ENCODE measurements around the gene HDAC11. TPM values are rescaled to one million over a fixed set of nuclear protein-coding genes. Genes with fewer than 3 reads are reported as not detected.

HDAC11 gene
- total and polyA plus RNA-seq, 8 donors = 14.0 to 22.0 (median 20.8) TPM

DNA sequence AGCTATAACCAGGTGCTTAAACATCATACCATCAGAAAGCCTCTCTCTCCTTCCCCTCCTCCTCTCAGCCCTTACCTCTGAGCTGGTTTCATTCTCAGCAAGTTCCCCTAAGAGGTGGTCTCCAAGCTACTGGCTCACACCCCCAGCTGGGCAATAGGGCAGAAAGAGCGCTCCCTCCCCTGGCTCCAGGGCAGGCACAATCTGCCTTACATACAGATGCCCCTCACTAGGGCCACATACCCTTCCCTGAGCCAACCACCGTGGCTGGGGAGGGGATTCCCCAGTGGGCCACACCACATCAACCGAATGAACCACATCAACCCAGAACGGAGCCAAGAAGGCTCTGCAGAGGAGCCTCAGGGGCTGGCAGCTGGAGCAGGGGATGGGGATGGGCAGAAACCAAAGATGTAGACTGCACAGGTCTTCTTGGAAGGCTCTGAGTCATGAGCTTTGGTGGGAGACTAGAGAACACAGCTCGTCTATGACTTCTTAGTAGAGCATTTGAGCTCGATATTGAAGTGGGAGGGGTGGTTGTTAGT lies 64.3 kb downstream of the HDAC11 start:
- intact Hi-C loops (cut with DNase I) = no loop called here
- DNase-seq (no peak), ATAC-seq (peak; percentile 8)
- TF ChIP-seq, protein P1, sequence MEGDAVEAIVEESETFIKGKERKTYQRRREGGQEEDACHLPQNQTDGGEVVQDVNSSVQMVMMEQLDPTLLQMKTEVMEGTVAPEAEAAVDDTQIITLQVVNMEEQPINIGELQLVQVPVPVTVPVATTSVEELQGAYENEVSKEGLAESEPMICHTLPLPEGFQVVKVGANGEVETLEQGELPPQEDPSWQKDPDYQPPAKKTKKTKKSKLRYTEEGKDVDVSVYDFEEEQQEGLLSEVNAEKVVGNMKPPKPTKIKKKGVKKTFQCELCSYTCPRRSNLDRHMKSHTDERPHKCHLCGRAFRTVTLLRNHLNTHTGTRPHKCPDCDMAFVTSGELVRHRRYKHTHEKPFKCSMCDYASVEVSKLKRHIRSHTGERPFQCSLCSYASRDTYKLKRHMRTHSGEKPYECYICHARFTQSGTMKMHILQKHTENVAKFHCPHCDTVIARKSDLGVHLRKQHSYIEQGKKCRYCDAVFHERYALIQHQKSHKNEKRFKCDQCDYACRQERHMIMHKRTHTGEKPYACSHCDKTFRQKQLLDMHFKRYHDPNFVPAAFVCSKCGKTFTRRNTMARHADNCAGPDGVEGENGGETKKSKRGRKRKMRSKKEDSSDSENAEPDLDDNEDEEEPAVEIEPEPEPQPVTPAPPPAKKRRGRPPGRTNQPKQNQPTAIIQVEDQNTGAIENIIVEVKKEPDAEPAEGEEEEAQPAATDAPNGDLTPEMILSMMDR (IDR thresholded peaks at IDR 0.05) = no peak
- Histone ChIP-seq H3K27me3 (peaks cover 0 to 40% of the 10 kb centered on the region in 2 donors), H3K36me3 (no peaks in the 10 kb centered on the region), H3K4me3 (no peak overlapping the region), H3K4me1 (peaks cover 0 to 10% of the 10 kb centered on the region in 2 donors), H3K27ac (no peak overlapping the region), H3K9me3 (peaks cover 0 to 3% of the 10 kb centered on the region in 2 donors)

DNA sequence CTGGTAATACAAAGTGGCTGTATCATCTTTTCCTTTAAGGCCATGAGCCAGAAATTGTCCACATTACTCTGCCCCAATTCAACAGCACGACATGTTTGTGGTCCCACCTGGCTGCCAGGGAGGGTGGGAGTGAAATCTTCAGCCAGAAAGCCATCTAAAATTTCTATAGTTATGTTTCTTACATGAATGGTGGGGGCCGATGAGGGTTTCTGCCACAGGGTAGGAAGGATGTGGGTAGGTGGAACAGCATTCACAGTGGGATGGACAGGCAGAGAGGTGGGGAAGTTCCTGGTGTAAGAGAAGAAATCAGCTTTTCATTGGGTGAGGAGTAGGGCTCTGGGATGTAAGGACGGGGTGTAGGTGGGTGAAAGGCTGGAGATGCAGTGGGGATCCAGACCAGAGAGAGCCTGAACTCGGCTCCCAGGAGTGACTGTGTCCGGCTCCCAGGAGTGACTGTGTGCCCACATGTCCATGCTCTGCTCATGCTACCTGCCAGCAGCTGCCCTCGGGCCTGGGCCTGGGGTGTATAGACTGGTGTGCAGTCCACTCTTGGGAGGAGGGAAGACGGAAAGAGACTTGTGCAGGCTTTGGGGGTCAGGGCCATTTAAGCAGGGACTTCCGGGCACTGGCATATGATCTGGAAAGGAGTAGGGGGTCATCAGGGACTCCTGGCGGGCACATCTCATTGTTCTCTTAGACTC lies 65.0 kb downstream of the HDAC11 start:
- H3K9me3 ChIP-seq = peaks cover 0 to 3% of the 10 kb centered on the region in 2 donors
- H3K36me3 ChIP-seq = no peaks in the 10 kb centered on the region
- peaks cover 0 to 10% of the 10 kb centered on the region in 2 donors for H3K4me1 ChIP-seq
- H3K4me3 ChIP-seq = no peak overlapping the region
- no peak overlapping the region for H3K27ac ChIP-seq
- TF ChIP-seq, protein P1 (IDR thresholded peaks at IDR 0.05) = no peak
- intact Hi-C loops (cut with DNase I) = no loop called here
- peaks cover 0 to 48% of the 10 kb centered on the region in 2 donors for H3K27me3 ChIP-seq
- ATAC-seq (no peak), DNase-seq (no peak)

DNA sequence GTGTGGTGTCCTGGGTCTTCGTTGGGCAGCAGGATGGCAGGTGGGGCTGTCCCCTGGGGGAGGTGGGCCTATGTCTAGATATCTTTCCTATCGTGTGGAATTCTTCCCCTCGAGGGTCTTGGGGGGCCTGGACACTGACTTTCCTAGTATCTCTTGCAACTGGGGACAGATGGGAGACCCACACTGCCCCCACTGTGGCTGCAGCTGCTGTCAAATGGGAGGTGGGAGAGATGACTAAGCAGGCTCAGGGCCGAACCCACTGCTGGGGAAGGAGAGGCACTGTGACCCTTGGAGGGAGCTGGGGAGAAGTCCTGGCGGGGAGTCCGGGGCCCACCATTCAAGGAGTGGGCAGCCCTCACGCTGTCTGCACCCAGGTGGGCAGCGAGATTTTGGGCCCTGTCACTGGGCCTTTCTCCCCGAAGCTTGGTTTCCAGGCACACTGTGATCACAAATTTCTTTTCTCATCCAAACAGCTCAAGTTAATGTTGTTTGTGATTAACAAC lies 65.9 kb downstream of the HDAC11 start:
- TF ChIP-seq, protein P1 (IDR thresholded peaks at IDR 0.05) = no peak
- intact Hi-C loops (cut with DNase I) = no loop called here
- peaks cover 0 to 10% of the 10 kb centered on the region in 2 donors for H3K4me1 ChIP-seq
- H3K27ac ChIP-seq = no peak overlapping the region
- peaks cover 0 to 3% of the 10 kb centered on the region in 2 donors for H3K9me3 ChIP-seq
- peaks cover 0 to 57% of the 10 kb centered on the region in 2 donors for H3K27me3 ChIP-seq
- H3K4me3 ChIP-seq = no peak overlapping the region
- H3K36me3 ChIP-seq = no peaks in the 10 kb centered on the region
- ATAC-seq (no peak), DNase-seq (no peak)

DNA sequence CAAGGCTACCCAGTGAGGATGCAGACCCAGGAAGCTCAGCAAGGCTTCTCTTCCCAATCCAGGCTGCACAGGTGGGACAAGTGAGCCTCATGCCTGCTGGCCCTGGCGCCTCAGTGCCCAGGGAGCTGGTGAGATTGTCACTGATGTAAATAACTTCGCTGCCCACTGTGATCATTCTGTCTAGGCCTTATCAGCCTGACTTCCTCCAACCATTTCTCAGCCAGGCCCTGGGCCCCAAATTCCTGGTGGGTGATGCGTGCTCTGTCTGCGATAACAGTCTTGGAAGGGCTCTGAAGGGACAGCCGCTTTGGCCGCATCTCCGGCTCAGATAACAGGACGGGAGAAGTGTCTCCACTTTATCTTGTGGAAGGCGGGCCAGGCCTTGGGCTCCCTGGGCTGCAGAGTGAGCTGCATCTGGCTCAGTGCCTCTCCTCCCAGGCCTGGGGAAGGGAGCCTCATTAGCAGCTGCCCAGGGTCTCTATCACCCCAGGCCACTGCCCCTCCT lies 66.6 kb downstream of the HDAC11 start:
- H3K27ac ChIP-seq = no peak overlapping the region

More for the DNA sequence above, 66.6 kb downstream of the HDAC11 start:
- DNase-seq (peak in 2 of 4 donors; percentile 55 to 70), ATAC-seq (no peak)
- Histone ChIP-seq H3K36me3 (no peaks in the 10 kb centered on the region), H3K27me3 (peaks cover 0 to 64% of the 10 kb centered on the region in 2 donors), H3K9me3 (peaks cover 0 to 3% of the 10 kb centered on the region in 2 donors), H3K4me1 (peaks cover 0 to 10% of the 10 kb centered on the region in 2 donors), H3K4me3 (no peak overlapping the region)
- intact Hi-C loops (cut with DNase I) = no loop called here
- TF ChIP-seq, protein P1 (IDR thresholded peaks at IDR 0.05) = no peak
